OCI-LY7 (cell line): ENCODE results near the gene GFRA4. TPM values are rescaled to one million over a fixed set of nuclear protein-coding genes. Genes with fewer than 3 reads are reported as not detected.

Experiments used
- BruUV-seq: library from RNA; stranded (reverse); fragments of 400-500 nt; replicated peaks from 2 replicates; lab custom pipeline; 2021; lab: Mats Ljungman, UMichigan
- CTCF ChIA-PET: fragments of 300-600 bp; sonication (Branson Sonifier 250); formaldehyde crosslinking; loops from one replicate; lab custom pipeline; 2022; ENCODE audit warnings: antibody characterized with exemption; ENCODE audit not compliant: unreplicated experiment; lab: Charles Lee
- POLR2A ChIA-PET: fragments of 300-600 bp; sonication (Branson Sonifier 250); formaldehyde crosslinking; loops from one replicate; lab custom pipeline; 2022; ENCODE audit warnings: antibody characterized with exemption; lab: Charles Lee
- DNase-seq: peaks from one replicate; pipeline ENCODE4 v3.0.0-alpha.2; 2015; ENCODE audit warnings: low spot score
- H2AFZ ChIP-seq: fragments of 200-600 bp; sonication (generic), shearing (Covaris generic); 2 replicates; pipeline ENCODE4 v1.6.1; 2014; ENCODE audit warnings: mild to moderate bottlenecking, antibody characterized with exemption, low read length, moderate library complexity
- H3K27ac ChIP-seq: fragments of 200-600 bp; sonication (generic); 2 replicates; pipeline ENCODE4 v1.5.1; 2014; ENCODE audit warnings: mixed run types, low read depth, mild to moderate bottlenecking, moderate library complexity, low read length, inconsistent platforms; ENCODE audit not compliant: poor library complexity, severe bottlenecking
- H3K36me3 ChIP-seq: fragments of 200-600 bp; sonication (generic); 2 replicates; pipeline ENCODE4 v1.6.1; 2014; ENCODE audit warnings: mild to moderate bottlenecking, antibody characterized with exemption, low read length, moderate library complexity, mixed read lengths; ENCODE audit not compliant: insufficient read depth
- H3K4me1 ChIP-seq: fragments of 200-600 bp; sonication (generic); 2 replicates; pipeline ENCODE4 v1.5.1; 2014; ENCODE audit warnings: mild to moderate bottlenecking, low read length; ENCODE audit not compliant: insufficient read depth, poor library complexity, severe bottlenecking
- H3K4me2 ChIP-seq: fragments of 200-600 bp; sonication (generic); 2 replicates; pipeline ENCODE4 v1.6.1; 2014; ENCODE audit warnings: mild to moderate bottlenecking, low read length
- H3K4me3 ChIP-seq: fragments of 200-600 bp; sonication (generic); 2 replicates; pipeline ENCODE4 v1.5.1; 2014; ENCODE audit warnings: mild to moderate bottlenecking, low read depth, low read length; ENCODE audit not compliant: poor library complexity, severe bottlenecking
- H3K79me2 ChIP-seq: fragments of 200-600 bp; sonication (generic); 2 replicates; pipeline ENCODE4 v1.6.1; 2016; ENCODE audit warnings: low read depth, mild to moderate bottlenecking, low read length, moderate library complexity, mixed read lengths; ENCODE audit not compliant: insufficient read depth
- H3K9me2 ChIP-seq: fragments of 200-600 bp; sonication (generic); 2 replicates; pipeline ENCODE4 v1.6.1; 2016; ENCODE audit warnings: mild to moderate bottlenecking, low read length, mixed read lengths; ENCODE audit not compliant: insufficient read depth
- H3K9me3 ChIP-seq: fragments of 200-600 bp; sonication (generic); 2 replicates; pipeline ENCODE4 v1.6.1; 2014; ENCODE audit warnings: mild to moderate bottlenecking, mixed run types, low read length, mixed read lengths
- H4K20me1 ChIP-seq: fragments of 200-600 bp; sonication (generic); 2 replicates; pipeline ENCODE4 v1.6.1; 2014; ENCODE audit warnings: mild to moderate bottlenecking, antibody characterized with exemption, low read length, moderate library complexity, mixed read lengths; ENCODE audit not compliant: insufficient read depth
- EZH2phosphoT487 ChIP-seq: fragments of 200-600 bp; sonication (generic); IDR thresholded peaks from 2 replicates; pipeline ENCODE4 v1.6.1; 2018; ENCODE audit warnings: low read depth, borderline replicate concordance, mild to moderate bottlenecking, mixed run types, antibody characterized with exemption, low read length, moderate library complexity, mixed read lengths
- intact Hi-C: fragments of 100-400 bp; cut with micrococcal nuclease; formaldehyde crosslinking; loops from one replicate; pipeline ENCODE4 v1.10.0; 2022; ENCODE audit not compliant: unreplicated experiment
- total RNA-seq, 2 experiments: library from RNA; depleted of rRNA in 1 of 2; stranded (reverse); fragments of >200 nt in 1 of 2; shearing (Covaris generic) in 1 of 2; gene quantifications; 2 replicates each; pipeline ENCODE4 v1.2.3, GENCODE V29; 2014 to 2022
- TF ChIP-seq, protein P1 (sequence below): fragments of 200-600 bp; sonication (generic); conservative IDR thresholded peaks from 2 replicates; pipeline ENCODE4 v1.5.1; 2014; ENCODE audit warnings: mild to moderate bottlenecking, antibody characterized with exemption, low read length, moderate library complexity, mixed read lengths

GFRA4 gene
- total RNA-seq, 2 experiments from 2014 or later, result not detected

DNA sequence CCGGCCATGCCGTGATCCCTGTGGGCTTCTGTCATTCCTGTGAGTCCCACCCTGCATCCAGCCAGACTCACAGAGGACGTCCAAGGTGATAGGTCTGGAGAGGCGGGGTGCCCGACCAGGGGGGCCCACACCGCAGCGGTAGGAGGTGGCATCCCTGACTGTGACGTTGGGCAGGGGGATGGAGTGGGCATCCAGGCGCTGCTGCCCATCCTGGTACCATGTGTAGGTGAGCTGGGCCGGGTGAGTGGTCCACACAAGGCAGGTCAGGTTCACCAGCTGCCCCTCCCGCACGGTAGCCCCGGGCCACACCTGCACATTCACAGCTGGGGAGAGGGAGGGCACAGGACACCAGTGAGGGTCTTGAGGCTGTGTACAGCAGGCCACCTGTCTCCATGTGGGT is 30.2 kb upstream of the GFRA4 start:
- H3K79me2 ChIP-seq, result no peaks in the 10 kb centered on the region
- no TSS peak for BruUV-seq
- ChIA-PET CTCF (no interaction called here), POLR2A (interaction anchor here (0.5 kb wide), 1 partner anchor 269 kb away, joined by 3 read pairs; no protein-coding TSS in a partner anchor)
- no peak overlapping the region for H3K4me2 ChIP-seq
- H3K27ac ChIP-seq, result no peak overlapping the region
- DNase-seq, result no peak
- intact Hi-C loops, result no loop called here
- H3K4me1 ChIP-seq, result no peaks in the 10 kb centered on the region
- no peaks in the 10 kb centered on the region for H4K20me1 ChIP-seq
- no peak overlapping the region for H3K4me3 ChIP-seq
- H3K36me3 ChIP-seq, result no peaks in the 10 kb centered on the region
- TF ChIP-seq, protein P1, sequence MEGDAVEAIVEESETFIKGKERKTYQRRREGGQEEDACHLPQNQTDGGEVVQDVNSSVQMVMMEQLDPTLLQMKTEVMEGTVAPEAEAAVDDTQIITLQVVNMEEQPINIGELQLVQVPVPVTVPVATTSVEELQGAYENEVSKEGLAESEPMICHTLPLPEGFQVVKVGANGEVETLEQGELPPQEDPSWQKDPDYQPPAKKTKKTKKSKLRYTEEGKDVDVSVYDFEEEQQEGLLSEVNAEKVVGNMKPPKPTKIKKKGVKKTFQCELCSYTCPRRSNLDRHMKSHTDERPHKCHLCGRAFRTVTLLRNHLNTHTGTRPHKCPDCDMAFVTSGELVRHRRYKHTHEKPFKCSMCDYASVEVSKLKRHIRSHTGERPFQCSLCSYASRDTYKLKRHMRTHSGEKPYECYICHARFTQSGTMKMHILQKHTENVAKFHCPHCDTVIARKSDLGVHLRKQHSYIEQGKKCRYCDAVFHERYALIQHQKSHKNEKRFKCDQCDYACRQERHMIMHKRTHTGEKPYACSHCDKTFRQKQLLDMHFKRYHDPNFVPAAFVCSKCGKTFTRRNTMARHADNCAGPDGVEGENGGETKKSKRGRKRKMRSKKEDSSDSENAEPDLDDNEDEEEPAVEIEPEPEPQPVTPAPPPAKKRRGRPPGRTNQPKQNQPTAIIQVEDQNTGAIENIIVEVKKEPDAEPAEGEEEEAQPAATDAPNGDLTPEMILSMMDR, result no peak
- no peak for TF ChIP-seq EZH2phosphoT487
- no peak overlapping the region for H2AFZ ChIP-seq
- no peaks in the 10 kb centered on the region for H3K9me3 ChIP-seq
- H3K9me2 ChIP-seq, result no peaks in the 10 kb centered on the region

DNA sequence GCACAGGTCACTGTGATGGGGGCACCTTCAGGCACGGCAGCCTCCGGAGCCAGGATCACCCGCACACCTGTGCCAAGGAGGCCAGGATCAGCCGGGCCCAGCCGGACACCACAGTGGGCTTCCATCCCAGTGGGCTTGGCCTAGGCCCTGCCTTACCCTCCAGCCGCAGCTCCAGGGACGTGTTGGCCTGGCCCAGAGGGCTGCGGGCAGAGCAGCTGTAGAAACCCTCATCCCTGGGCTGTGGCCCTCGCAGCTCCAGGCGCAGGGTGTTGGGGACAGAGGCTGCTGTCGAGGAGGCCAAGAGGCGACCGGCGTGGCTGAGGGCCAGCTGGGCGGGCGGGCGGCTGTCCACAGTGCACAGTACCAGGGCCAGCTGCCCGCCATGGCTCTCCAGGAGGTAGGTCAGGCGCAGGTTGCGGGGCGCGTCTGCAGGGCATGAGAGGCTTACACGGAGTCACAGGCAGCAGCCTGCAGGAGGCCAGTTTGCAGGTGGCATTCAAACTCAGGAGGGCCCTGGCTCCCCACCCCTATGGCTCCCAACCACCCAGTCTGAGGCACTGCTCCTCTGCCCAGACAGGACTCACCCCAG is 29.6 kb upstream of the GFRA4 start:
- H3K4me1 ChIP-seq, result no peaks in the 10 kb centered on the region
- no TSS peak for BruUV-seq
- no peak overlapping the region for H2AFZ ChIP-seq
- ChIA-PET CTCF (no interaction called here), POLR2A (interaction anchor here (0.5 to 0.6 kb wide), 2 partner anchors 16 to 269 kb away, joined by 3 read pairs; no protein-coding TSS in a partner anchor)
- no peak overlapping the region for H3K27ac ChIP-seq
- no peaks in the 10 kb centered on the region for H4K20me1 ChIP-seq
- no peak for DNase-seq
- H3K36me3 ChIP-seq, result no peaks in the 10 kb centered on the region
- no peaks in the 10 kb centered on the region for H3K9me3 ChIP-seq
- H3K4me3 ChIP-seq, result no peak overlapping the region
- no peak for TF ChIP-seq EZH2phosphoT487
- TF ChIP-seq, protein P1, result no peak
- H3K4me2 ChIP-seq, result no peak overlapping the region
- H3K79me2 ChIP-seq, result no peaks in the 10 kb centered on the region
- H3K9me2 ChIP-seq, result no peaks in the 10 kb centered on the region
- intact Hi-C loops, result no loop called here

DNA sequence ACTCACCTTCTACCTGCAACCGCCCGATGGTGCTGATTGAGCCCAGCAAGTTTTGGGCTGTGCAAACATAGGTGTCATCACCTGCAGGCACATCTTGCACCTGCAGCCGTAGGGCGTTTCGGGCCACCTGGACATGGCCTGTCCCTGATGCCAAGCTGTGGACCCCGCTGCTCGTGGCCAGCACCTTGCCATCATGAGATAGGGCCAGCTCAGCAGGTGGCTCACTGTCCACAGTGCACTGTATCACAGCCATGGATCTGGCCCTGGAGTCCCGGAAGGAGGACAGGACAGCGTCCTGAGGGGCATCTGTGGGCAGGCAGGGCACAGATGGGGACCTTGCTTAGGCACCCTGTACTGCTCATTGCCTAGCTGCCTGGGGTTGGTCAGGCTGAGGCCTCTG is 28.7 kb upstream of the GFRA4 start:
- intact Hi-C loops, result no loop called here
- Histone ChIP-seq H4K20me1 (no peaks in the 10 kb centered on the region), H3K79me2 (no peaks in the 10 kb centered on the region), H3K9me3 (no peaks in the 10 kb centered on the region), H3K4me3 (no peak overlapping the region), H3K27ac (no peak overlapping the region), H3K36me3 (no peaks in the 10 kb centered on the region), H3K9me2 (no peaks in the 10 kb centered on the region), H3K4me1 (no peaks in the 10 kb centered on the region), H3K4me2 (no peak overlapping the region), H2AFZ (no peak overlapping the region)
- TF ChIP-seq, protein P1, result no peak
- no peak for TF ChIP-seq EZH2phosphoT487
- no peak for DNase-seq
- POLR2A ChIA-PET, result no interaction called here
- CTCF ChIA-PET, result no interaction called here
- BruUV-seq, result no TSS peak
